Raji (cell line): Measurements from ENCODE around the gene SMG6.

Source experiments
- POLR2A ChIP-seq: IDR thresholded peaks from 2 replicates; pipeline ENCODE4 v1.6.1; 2011; ENCODE audit warnings: low read depth, low read length, control low read depth; ENCODE audit not compliant: insufficient read depth

The SMG6 gene

GRCh38 chr17:2146132-2146871, 157.3 kb downstream of the SMG6 start:
- TF ChIP-seq POLR2A = no peak

- no peak for TF ChIP-seq POLR2A
These were observed 158.9 kb downstream of the SMG6 start for GRCh38 chr17:2144701-2145100.

- TF ChIP-seq POLR2A = no peak
These were observed 160.3 kb downstream of the SMG6 start for GRCh38 chr17:2143332-2143731.

- no peak for TF ChIP-seq POLR2A
These were observed 162.9 kb downstream of the SMG6 start for GRCh38 chr17:2140683-2141082.

- TF ChIP-seq POLR2A = no peak
These were observed 164.8 kb downstream of the SMG6 start for GRCh38 chr17:2138761-2139160.

GRCh38 chr17:2138318-2138717, 165.3 kb downstream of the SMG6 start:
- TF ChIP-seq POLR2A = no peak

GRCh38 chr17:2137342-2138098, 166.1 kb downstream of the SMG6 start:
- no peak for TF ChIP-seq POLR2A

GRCh38 chr17:2136241-2136640, 167.3 kb downstream of the SMG6 start:
- TF ChIP-seq POLR2A = no peak

GRCh38 chr17:2128011-2128410, 175.6 kb downstream of the SMG6 start:
- no peak for TF ChIP-seq POLR2A

GRCh38 chr17:2125013-2125535, 178.5 kb downstream of the SMG6 start:
- TF ChIP-seq POLR2A = no peak

GRCh38 chr17:2124391-2124790, 179.2 kb downstream of the SMG6 start:
- TF ChIP-seq POLR2A = no peak

- TF ChIP-seq POLR2A = no peak
These were observed 180.0 kb downstream of the SMG6 start for GRCh38 chr17:2123375-2124251.

- no peak for TF ChIP-seq POLR2A
These were observed 180.8 kb downstream of the SMG6 start for GRCh38 chr17:2122641-2123302.

GRCh38 chr17:2120586-2121335, 182.8 kb downstream of the SMG6 start:
- TF ChIP-seq POLR2A = no peak
